ENCODE data around the gene DPF1.

GRCh38 chr19:38199340-38199739 lies 24.7 kb downstream of the DPF1 start:
- TF ChIP-seq POLR2AphosphoS5 (IDR thresholded peaks at IDR 0.05; ENCODE audit: borderline replicate concordance, low read depth, low read length) (no peak), EZH2 (IDR thresholded peaks at IDR 0.05) (no peak), FOXP2 (optimal IDR thresholded peaks at IDR 0.05; ENCODE audit: control extremely low read depth, extremely low read length, insufficient read depth) (no peak)

All from SK-N-MC (cell line).